ENCODE data around the gene NOTCH3. TPM values are rescaled to one million over a fixed set of nuclear protein-coding genes. Genes with fewer than 3 reads are reported as not detected.

Gene NOTCH3
- total RNA-seq, 1 donor, result 51.8 TPM

GRCh38 chr19:15243236-15243957, 42.6 kb upstream of the NOTCH3 start:
- Histone ChIP-seq H3K27ac (ENCODE audit: low read depth, low read length) (peak overlapping the region; percentile 4), H3K4me1 (ENCODE audit: insufficient read depth, low read length) (peaks cover 16% of the 10 kb centered on the region), H2AFZ (ENCODE audit: low read length) (no peak overlapping the region), H3K9me3 (ENCODE audit: low read depth, low read length) (no peaks in the 10 kb centered on the region), H3K79me2 (ENCODE audit: insufficient read depth, low read length) (peaks cover 56% of the 10 kb centered on the region), H4K20me1 (ENCODE audit: insufficient read depth, low read length) (peaks cover 24% of the 10 kb centered on the region), H3K27me3 (ENCODE audit: insufficient read depth, low read length) (no peaks in the 10 kb centered on the region), H3K4me3 (ENCODE audit: insufficient read depth, low read length) (no peak overlapping the region), H3K36me3 (ENCODE audit: insufficient read depth, low read length) (peaks cover 72% of the 10 kb centered on the region), H3K4me2 (ENCODE audit: insufficient read depth, low read length) (no peak overlapping the region)
- no peak for TF ChIP-seq CTCF (IDR thresholded peaks at IDR 0.05; ENCODE audit: extremely low read depth, low read depth, low read length)
- peak; percentile 81 for DNase-seq (ENCODE audit: insufficient read length, low spot score, missing footprints)

- no peak for TF ChIP-seq CTCF (IDR thresholded peaks at IDR 0.05; ENCODE audit: extremely low read depth, low read depth, low read length)
- peak; percentile 89 for DNase-seq (ENCODE audit: insufficient read length, low spot score, missing footprints)
- Histone ChIP-seq H2AFZ (ENCODE audit: low read length) (no peak overlapping the region), H3K27ac (ENCODE audit: low read depth, low read length) (peak overlapping the region; percentile 12), H3K4me2 (ENCODE audit: insufficient read depth, low read length) (no peak overlapping the region), H4K20me1 (ENCODE audit: insufficient read depth, low read length) (peaks cover 23% of the 10 kb centered on the region), H3K27me3 (ENCODE audit: insufficient read depth, low read length) (no peaks in the 10 kb centered on the region), H3K9me3 (ENCODE audit: low read depth, low read length) (no peaks in the 10 kb centered on the region), H3K79me2 (ENCODE audit: insufficient read depth, low read length) (peaks cover 39% of the 10 kb centered on the region), H3K4me3 (ENCODE audit: insufficient read depth, low read length) (no peak overlapping the region), H3K36me3 (ENCODE audit: insufficient read depth, low read length) (peaks cover 76% of the 10 kb centered on the region), H3K4me1 (ENCODE audit: insufficient read depth, low read length) (no peaks in the 10 kb centered on the region)
Measured at GRCh38 chr19:15241259-15241910, 40.6 kb upstream of the NOTCH3 start.

GRCh38 chr19:15240515-15240914, 39.7 kb upstream of the NOTCH3 start:
- H3K27me3 ChIP-seq (ENCODE audit: insufficient read depth, low read length), result no peaks in the 10 kb centered on the region
- H3K36me3 ChIP-seq (ENCODE audit: insufficient read depth, low read length), result peaks cover 76% of the 10 kb centered on the region
- H3K27ac ChIP-seq (ENCODE audit: low read depth, low read length), result no peak overlapping the region
- TF ChIP-seq CTCF (IDR thresholded peaks at IDR 0.05; ENCODE audit: extremely low read depth, low read depth, low read length), result no peak
- peaks cover 30% of the 10 kb centered on the region for H3K79me2 ChIP-seq (ENCODE audit: insufficient read depth, low read length)
- H3K4me1 ChIP-seq (ENCODE audit: insufficient read depth, low read length), result no peaks in the 10 kb centered on the region
- H2AFZ ChIP-seq (ENCODE audit: low read length), result no peak overlapping the region
- peak; percentile 89 for DNase-seq (ENCODE audit: insufficient read length, low spot score, missing footprints)
- no peak overlapping the region for H3K4me3 ChIP-seq (ENCODE audit: insufficient read depth, low read length)
- H3K9me3 ChIP-seq (ENCODE audit: low read depth, low read length), result no peaks in the 10 kb centered on the region
- H3K4me2 ChIP-seq (ENCODE audit: insufficient read depth, low read length), result no peak overlapping the region
- peaks cover 22% of the 10 kb centered on the region for H4K20me1 ChIP-seq (ENCODE audit: insufficient read depth, low read length)

- Histone ChIP-seq H3K27ac (ENCODE audit: low read depth, low read length) (no peak overlapping the region), H4K20me1 (ENCODE audit: insufficient read depth, low read length) (peaks cover 18% of the 10 kb centered on the region), H3K36me3 (ENCODE audit: insufficient read depth, low read length) (peaks cover 70% of the 10 kb centered on the region), H2AFZ (ENCODE audit: low read length) (no peak overlapping the region), H3K27me3 (ENCODE audit: insufficient read depth, low read length) (no peaks in the 10 kb centered on the region), H3K4me2 (ENCODE audit: insufficient read depth, low read length) (no peak overlapping the region), H3K4me3 (ENCODE audit: insufficient read depth, low read length) (no peak overlapping the region), H3K9me3 (ENCODE audit: low read depth, low read length) (no peaks in the 10 kb centered on the region), H3K79me2 (ENCODE audit: insufficient read depth, low read length) (peaks cover 20% of the 10 kb centered on the region), H3K4me1 (ENCODE audit: insufficient read depth, low read length) (no peaks in the 10 kb centered on the region)
- DNase-seq (ENCODE audit: insufficient read length, low spot score, missing footprints), result peak; percentile 80
- no peak for TF ChIP-seq CTCF (IDR thresholded peaks at IDR 0.05; ENCODE audit: extremely low read depth, low read depth, low read length)
Measured at GRCh38 chr19:15239337-15239949, 38.6 kb upstream of the NOTCH3 start.

All from osteoblast (primary cell).